Vagina (tissue), 2 donors: ENCODE measurements around the gene EIF4G1. TPM values are rescaled to one million over a fixed set of nuclear protein-coding genes. Genes with fewer than 3 reads are reported as not detected.

Experiments
- DNase-seq, 2 donors: peaks; one replicate each; pipeline ENCODE4 v3.0.0-alpha.2; 2017; ENCODE audit errors: extremely low spot score in 2 of 2
- H3K27ac ChIP-seq: fragments of 200-600 bp; sonication (generic); one replicate; pipeline ENCODE4 v1.5.1; 2019
- H3K27me3 ChIP-seq: fragments of 200-600 bp; sonication (generic); one replicate; pipeline ENCODE4 v1.5.1; 2019
- H3K36me3 ChIP-seq, 2 donors: fragments of 200-600 bp; sonication (generic); one replicate each; pipeline ENCODE4 v1.5.1; 2017 to 2019
- H3K4me1 ChIP-seq: fragments of 200-600 bp; sonication (generic); one replicate; pipeline ENCODE4 v1.5.1; 2019
- H3K4me3 ChIP-seq, 2 donors: fragments of 200-600 bp; sonication (generic); 1 replicate in 1 of 2; 2 replicates in 1 of 2; pipeline ENCODE4 v1.5.1; 2016 to 2019
- H3K9me3 ChIP-seq: fragments of 200-600 bp; sonication (generic); one replicate; pipeline ENCODE4 v1.5.1; 2019
- POLR2A ChIP-seq, 2 donors: fragments of 450-650 bp; IDR thresholded peaks; one replicate each; pipeline ENCODE4 v1.6.1; 2017; ENCODE audit warnings: antibody characterized with exemption in 2 of 2, mild to moderate bottlenecking in 2 of 2, moderate library complexity in 2 of 2
- POLR2AphosphoS5 ChIP-seq, 2 donors: sonication (generic); formaldehyde crosslinking; IDR thresholded peaks; one replicate each; pipeline ENCODE4 v1.9.0; 2017; ENCODE audit warnings: antibody characterized with exemption in 2 of 2, mild to moderate bottlenecking in 2 of 2, low read depth in 1 of 2; ENCODE audit not compliant: insufficient read depth in 1 of 2
- intact Hi-C: fragments of 100-400 bp; cut with DNase I; formaldehyde crosslinking; loops from one replicate; pipeline ENCODE4 v1.15.1; 2023
- total RNA-seq: library from RNA; depleted of rRNA; stranded (reverse); fragments of >200 nt; gene quantifications from one replicate; pipeline ENCODE4 v1.2.3, GENCODE V29; 2016
- TF ChIP-seq, protein P1 (sequence below), 3 experiments: fragments of 450-650 bp in 2 of 3; fragments of 200-600 bp in 1 of 3; sonication (generic) in 1 of 3; IDR thresholded peaks; one replicate each; pipeline ENCODE4 v1.5.1; 2017 to 2019; ENCODE audit warnings: antibody characterized with exemption in 3 of 3, mild to moderate bottlenecking in 2 of 3, moderate library complexity in 2 of 3

Gene EIF4G1
- total RNA-seq, 1 donor from 2014 or later, result 207 TPM

GRCh38 chr3:184334470-184335158 is 20.2 kb downstream of the EIF4G1 start:
- Histone ChIP-seq H3K27ac (peak overlapping the region; percentile 97), H3K4me1 (peaks cover 46% of the 10 kb centered on the region), H3K4me3 (no peak overlapping the region), H3K9me3 (no peaks in the 10 kb centered on the region), H3K36me3 (peaks cover 0 to 54% of the 10 kb centered on the region in 2 donors), H3K27me3 (no peaks in the 10 kb centered on the region)
- DNase-seq, result no peak
- intact Hi-C loops, result loop anchor here (10.0 kb wide), 1 partner anchor 150 kb away; the partner anchor contains the start of gene ABCF3
- TF ChIP-seq POLR2AphosphoS5 (IDR thresholded peaks at IDR 0.05; ENCODE audit: insufficient read depth in 1 of 2, low read depth in 1 of 2), result peak in 1 of 2 donors; percentile 22
- TF ChIP-seq, protein P1, sequence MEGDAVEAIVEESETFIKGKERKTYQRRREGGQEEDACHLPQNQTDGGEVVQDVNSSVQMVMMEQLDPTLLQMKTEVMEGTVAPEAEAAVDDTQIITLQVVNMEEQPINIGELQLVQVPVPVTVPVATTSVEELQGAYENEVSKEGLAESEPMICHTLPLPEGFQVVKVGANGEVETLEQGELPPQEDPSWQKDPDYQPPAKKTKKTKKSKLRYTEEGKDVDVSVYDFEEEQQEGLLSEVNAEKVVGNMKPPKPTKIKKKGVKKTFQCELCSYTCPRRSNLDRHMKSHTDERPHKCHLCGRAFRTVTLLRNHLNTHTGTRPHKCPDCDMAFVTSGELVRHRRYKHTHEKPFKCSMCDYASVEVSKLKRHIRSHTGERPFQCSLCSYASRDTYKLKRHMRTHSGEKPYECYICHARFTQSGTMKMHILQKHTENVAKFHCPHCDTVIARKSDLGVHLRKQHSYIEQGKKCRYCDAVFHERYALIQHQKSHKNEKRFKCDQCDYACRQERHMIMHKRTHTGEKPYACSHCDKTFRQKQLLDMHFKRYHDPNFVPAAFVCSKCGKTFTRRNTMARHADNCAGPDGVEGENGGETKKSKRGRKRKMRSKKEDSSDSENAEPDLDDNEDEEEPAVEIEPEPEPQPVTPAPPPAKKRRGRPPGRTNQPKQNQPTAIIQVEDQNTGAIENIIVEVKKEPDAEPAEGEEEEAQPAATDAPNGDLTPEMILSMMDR (IDR thresholded peaks at IDR 0.05), result no peak

DNA sequence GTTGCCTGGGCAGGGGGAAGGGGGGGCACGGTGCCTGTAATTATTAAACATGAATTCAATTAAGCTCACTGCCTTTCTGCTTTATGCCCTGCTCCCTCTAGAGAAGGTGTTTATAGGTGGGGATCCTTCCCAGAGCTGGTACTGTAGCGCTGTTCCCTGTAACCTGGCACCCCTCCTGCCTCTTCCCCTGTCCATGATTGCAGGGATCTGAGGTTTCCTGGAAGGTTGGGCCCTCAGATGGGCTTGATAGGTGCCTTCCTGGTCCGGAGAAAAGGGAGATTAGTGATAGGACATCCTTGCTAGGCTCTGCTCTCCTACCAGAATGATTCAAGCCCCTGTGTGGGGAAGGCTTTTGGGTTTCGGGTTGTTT is 20.9 kb downstream of the EIF4G1 start:
- H3K4me3 ChIP-seq, result peak overlapping the region; percentile 76 to 85
- H3K36me3 ChIP-seq, result peaks cover 0 to 48% of the 10 kb centered on the region in 2 donors
- H3K4me1 ChIP-seq, result peaks cover 48% of the 10 kb centered on the region
- peak overlapping the region; percentile 97 for H3K27ac ChIP-seq
- H3K9me3 ChIP-seq, result no peaks in the 10 kb centered on the region
- TF ChIP-seq POLR2AphosphoS5 (IDR thresholded peaks at IDR 0.05; ENCODE audit: insufficient read depth in 1 of 2, low read depth in 1 of 2), result no peak
- TF ChIP-seq, protein P1 (IDR thresholded peaks at IDR 0.05), result no peak
- TF ChIP-seq POLR2A (IDR thresholded peaks at IDR 0.05), result no peak
- intact Hi-C loops, result loop anchor here (10.0 kb wide), 1 partner anchor 150 kb away; the partner anchor contains the start of gene ABCF3
- H3K27me3 ChIP-seq, result no peaks in the 10 kb centered on the region
- DNase-seq, result no peak

- TF ChIP-seq POLR2AphosphoS5 (IDR thresholded peaks at IDR 0.05; ENCODE audit: insufficient read depth in 1 of 2, low read depth in 1 of 2) (peak; percentile 38 to 98), POLR2A (IDR thresholded peaks at IDR 0.05) (peak in 1 of 2 donors; percentile 92)
- TF ChIP-seq, protein P1 (IDR thresholded peaks at IDR 0.05), result no peak
- Histone ChIP-seq H3K4me3 (peak overlapping the region; percentile 76 to 85), H3K27me3 (no peaks in the 10 kb centered on the region), H3K9me3 (no peaks in the 10 kb centered on the region), H3K4me1 (peaks cover 48% of the 10 kb centered on the region), H3K36me3 (peaks cover 0 to 41% of the 10 kb centered on the region in 2 donors), H3K27ac (peak overlapping the region; percentile 97)
- DNase-seq, result no peak
- intact Hi-C loops, result loop anchor here (10.0 kb wide), 1 partner anchor 151 kb away; the partner anchor contains the start of gene ABCF3
These were observed 21.5 kb downstream of the EIF4G1 start for GRCh38 chr3:184335661-184336546.

DNA sequence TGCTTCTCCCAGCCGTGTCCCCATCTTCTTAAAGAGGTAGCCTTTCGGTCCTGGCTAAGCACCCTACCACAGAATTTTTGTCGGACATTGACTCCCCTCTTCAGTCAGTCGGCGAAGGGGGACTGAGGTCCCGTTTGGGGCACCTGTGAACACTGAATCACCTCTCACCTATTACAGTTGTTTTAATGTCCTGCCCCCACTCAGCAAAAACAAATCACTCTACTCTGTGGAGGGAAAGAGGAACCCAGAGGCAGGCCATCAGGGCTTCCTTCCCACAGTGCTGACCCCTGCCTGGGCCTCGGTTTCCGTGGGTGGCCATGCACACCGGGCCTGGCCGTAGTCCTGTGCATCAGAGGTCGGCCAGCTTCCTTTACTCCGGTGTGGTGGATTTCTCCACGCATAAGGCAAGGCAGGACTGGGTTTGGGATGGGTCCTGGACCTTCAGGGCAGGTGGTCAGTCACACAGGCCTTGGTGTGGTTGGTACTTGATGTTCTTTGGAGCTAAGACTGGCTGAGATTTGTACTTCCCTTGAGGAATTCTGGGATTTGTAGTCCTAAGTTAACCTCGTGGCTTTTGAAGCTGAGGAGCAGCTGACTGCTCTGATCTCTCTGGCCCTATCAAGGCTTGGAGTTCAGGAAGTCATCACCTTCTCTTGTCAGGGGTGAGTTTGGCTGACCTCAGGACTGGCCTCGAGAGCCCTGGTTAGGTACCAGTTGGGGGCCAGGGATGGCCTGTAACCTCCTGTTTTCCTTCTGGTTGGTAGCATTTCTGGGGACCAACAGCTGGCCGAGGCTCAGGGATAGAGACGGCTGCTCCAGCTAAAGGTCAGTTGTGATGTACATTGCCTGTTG is 22.4 kb downstream of the EIF4G1 start:
- peak overlapping the region; percentile 76 to 85 for H3K4me3 ChIP-seq
- no peaks in the 10 kb centered on the region for H3K9me3 ChIP-seq
- H3K27ac ChIP-seq, result peak overlapping the region; percentile 97
- peaks cover 48% of the 10 kb centered on the region for H3K4me1 ChIP-seq
- intact Hi-C loops, result loop anchor here (10.0 kb wide), 1 partner anchor 152 kb away; the partner anchor contains the start of gene ABCF3
- H3K27me3 ChIP-seq, result no peaks in the 10 kb centered on the region
- no peak for DNase-seq
- peaks cover 0 to 33% of the 10 kb centered on the region in 2 donors for H3K36me3 ChIP-seq
- TF ChIP-seq, protein P1 (IDR thresholded peaks at IDR 0.05), result no peak
- peak; percentile 57 to 58 for TF ChIP-seq POLR2AphosphoS5 (IDR thresholded peaks at IDR 0.05; ENCODE audit: insufficient read depth in 1 of 2, low read depth in 1 of 2)
